ENCODE results near the gene CTSC. TPM values are rescaled to one million over a fixed set of nuclear protein-coding genes. Genes with fewer than 3 reads are reported as not detected.

CTSC gene
- total RNA-seq, 1 experiment from 2014 or later = 269 TPM

- TF ChIP-seq, protein P1, sequence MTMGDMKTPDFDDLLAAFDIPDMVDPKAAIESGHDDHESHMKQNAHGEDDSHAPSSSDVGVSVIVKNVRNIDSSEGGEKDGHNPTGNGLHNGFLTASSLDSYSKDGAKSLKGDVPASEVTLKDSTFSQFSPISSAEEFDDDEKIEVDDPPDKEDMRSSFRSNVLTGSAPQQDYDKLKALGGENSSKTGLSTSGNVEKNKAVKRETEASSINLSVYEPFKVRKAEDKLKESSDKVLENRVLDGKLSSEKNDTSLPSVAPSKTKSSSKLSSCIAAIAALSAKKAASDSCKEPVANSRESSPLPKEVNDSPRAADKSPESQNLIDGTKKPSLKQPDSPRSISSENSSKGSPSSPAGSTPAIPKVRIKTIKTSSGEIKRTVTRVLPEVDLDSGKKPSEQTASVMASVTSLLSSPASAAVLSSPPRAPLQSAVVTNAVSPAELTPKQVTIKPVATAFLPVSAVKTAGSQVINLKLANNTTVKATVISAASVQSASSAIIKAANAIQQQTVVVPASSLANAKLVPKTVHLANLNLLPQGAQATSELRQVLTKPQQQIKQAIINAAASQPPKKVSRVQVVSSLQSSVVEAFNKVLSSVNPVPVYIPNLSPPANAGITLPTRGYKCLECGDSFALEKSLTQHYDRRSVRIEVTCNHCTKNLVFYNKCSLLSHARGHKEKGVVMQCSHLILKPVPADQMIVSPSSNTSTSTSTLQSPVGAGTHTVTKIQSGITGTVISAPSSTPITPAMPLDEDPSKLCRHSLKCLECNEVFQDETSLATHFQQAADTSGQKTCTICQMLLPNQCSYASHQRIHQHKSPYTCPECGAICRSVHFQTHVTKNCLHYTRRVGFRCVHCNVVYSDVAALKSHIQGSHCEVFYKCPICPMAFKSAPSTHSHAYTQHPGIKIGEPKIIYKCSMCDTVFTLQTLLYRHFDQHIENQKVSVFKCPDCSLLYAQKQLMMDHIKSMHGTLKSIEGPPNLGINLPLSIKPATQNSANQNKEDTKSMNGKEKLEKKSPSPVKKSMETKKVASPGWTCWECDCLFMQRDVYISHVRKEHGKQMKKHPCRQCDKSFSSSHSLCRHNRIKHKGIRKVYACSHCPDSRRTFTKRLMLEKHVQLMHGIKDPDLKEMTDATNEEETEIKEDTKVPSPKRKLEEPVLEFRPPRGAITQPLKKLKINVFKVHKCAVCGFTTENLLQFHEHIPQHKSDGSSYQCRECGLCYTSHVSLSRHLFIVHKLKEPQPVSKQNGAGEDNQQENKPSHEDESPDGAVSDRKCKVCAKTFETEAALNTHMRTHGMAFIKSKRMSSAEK (CRISPR knock-in tag; IDR thresholded peaks at IDR 0.05; ENCODE audit: borderline replicate concordance) = no peak
- no peak; the same call in 1 of the 2 replicates for TF ChIP-seq TP53 (CRISPR knock-in tag; IDR thresholded peaks at IDR 0.05)
- TF ChIP-seq FOXP1 (CRISPR knock-in tag; IDR thresholded peaks at IDR 0.05; ENCODE audit: borderline replicate concordance) = peak; percentile 95
- TF ChIP-seq, protein P2, sequence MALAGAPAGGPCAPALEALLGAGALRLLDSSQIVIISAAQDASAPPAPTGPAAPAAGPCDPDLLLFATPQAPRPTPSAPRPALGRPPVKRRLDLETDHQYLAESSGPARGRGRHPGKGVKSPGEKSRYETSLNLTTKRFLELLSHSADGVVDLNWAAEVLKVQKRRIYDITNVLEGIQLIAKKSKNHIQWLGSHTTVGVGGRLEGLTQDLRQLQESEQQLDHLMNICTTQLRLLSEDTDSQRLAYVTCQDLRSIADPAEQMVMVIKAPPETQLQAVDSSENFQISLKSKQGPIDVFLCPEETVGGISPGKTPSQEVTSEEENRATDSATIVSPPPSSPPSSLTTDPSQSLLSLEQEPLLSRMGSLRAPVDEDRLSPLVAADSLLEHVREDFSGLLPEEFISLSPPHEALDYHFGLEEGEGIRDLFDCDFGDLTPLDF (CRISPR knock-in tag; IDR thresholded peaks at IDR 0.05) = peak; percentile 70; the same call in 1 of the 2 replicates
- TF ChIP-seq, protein P3, sequence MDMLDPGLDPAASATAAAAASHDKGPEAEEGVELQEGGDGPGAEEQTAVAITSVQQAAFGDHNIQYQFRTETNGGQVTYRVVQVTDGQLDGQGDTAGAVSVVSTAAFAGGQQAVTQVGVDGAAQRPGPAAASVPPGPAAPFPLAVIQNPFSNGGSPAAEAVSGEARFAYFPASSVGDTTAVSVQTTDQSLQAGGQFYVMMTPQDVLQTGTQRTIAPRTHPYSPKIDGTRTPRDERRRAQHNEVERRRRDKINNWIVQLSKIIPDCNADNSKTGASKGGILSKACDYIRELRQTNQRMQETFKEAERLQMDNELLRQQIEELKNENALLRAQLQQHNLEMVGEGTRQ (CRISPR knock-in tag; IDR thresholded peaks at IDR 0.05) = 0 out of 2 replicates have a peak, but pooled peaks have one; percentile 10
- 0 out of 2 replicates have a peak, but pooled peaks have one; percentile 32 for TF ChIP-seq ESRRA (CRISPR knock-in tag; IDR thresholded peaks at IDR 0.05; ENCODE audit: borderline replicate concordance)
- peak; percentile 76; the same call in 1 of the 2 replicates for TF ChIP-seq HMGXB4 (CRISPR knock-in tag; IDR thresholded peaks at IDR 0.05)
- peak; percentile 73; the same call in 1 of the 2 replicates for TF ChIP-seq RELA (CRISPR knock-in tag; IDR thresholded peaks at IDR 0.05; ENCODE audit: borderline replicate concordance)
- no peak for TF ChIP-seq ERG (CRISPR knock-in tag; IDR thresholded peaks at IDR 0.05)
- no peak for TF ChIP-seq HMGA2 (CRISPR knock-in tag; IDR thresholded peaks at IDR 0.05)
- TF ChIP-seq ELF4 (CRISPR knock-in tag; IDR thresholded peaks at IDR 0.05; ENCODE audit: low read depth) = no peak
- TF ChIP-seq SP1 (CRISPR knock-in tag; conservative IDR thresholded peaks at IDR 0.05) = peak; percentile 94
- no peak for TF ChIP-seq ZNF121 (CRISPR knock-in tag; IDR thresholded peaks at IDR 0.05)
- TF ChIP-seq ZNF416 (CRISPR knock-in tag; IDR thresholded peaks at IDR 0.05) = peak; percentile 77; the same call in 1 of the 2 replicates
- peak; percentile 61; the same call in 1 of the 2 replicates for TF ChIP-seq SMAD3 (CRISPR knock-in tag; IDR thresholded peaks at IDR 0.05; ENCODE audit: borderline replicate concordance)
- no peak for TF ChIP-seq PRDM15 (CRISPR knock-in tag; IDR thresholded peaks at IDR 0.05)
- no peak for TF ChIP-seq AR (CRISPR knock-in tag; IDR thresholded peaks at IDR 0.05)
- TF ChIP-seq KAT7 (CRISPR knock-in tag; IDR thresholded peaks at IDR 0.05; ENCODE audit: borderline replicate concordance) = peak; percentile 73; the same call in 1 of the 2 replicates
- TF ChIP-seq ZNF423 (CRISPR knock-in tag; IDR thresholded peaks at IDR 0.05) = peak; percentile 91
- peak; percentile 96 for TF ChIP-seq MAX (CRISPR knock-in tag; IDR thresholded peaks at IDR 0.05)
Observed at GRCh38 chr11:88337181-88337986, at the start of gene CTSC (continued).
